Brain microvascular endothelial cell (primary cell): ENCODE results near the gene SHISA6.

ENCODE experiments used
- DNase-seq: peaks from one replicate; pipeline ENCODE4 v3.0.0-alpha.2; 2020
- H3K27ac ChIP-seq: fragments of 250-450 bp; sonication (Bioruptor Pico); 2 replicates; pipeline ENCODE4 v1.5.1; 2020; ENCODE audit warnings: mild to moderate bottlenecking, moderate library complexity
- H3K27me3 ChIP-seq: fragments of 250-450 bp; sonication (Bioruptor Pico); replicated peaks from 2 replicates; pipeline ENCODE4 v1.5.1; 2020; ENCODE audit warnings: mild to moderate bottlenecking
- H3K36me3 ChIP-seq: fragments of 250-450 bp; sonication (Bioruptor Pico); replicated peaks from 2 replicates; pipeline ENCODE4 v1.5.1; 2020; ENCODE audit warnings: mild to moderate bottlenecking
- H3K4me3 ChIP-seq: 2 replicates; pipeline ENCODE4 v1.5.1; 2011; ENCODE audit warnings: low read depth, mild to moderate bottlenecking, control low read depth, low read length, moderate library complexity
- in situ Hi-C: cut with HindIII; loops from 2 replicates; pipeline ENCODE4 v1.10.0; 2017; ENCODE audit warnings: low sequenced_read_pairs, low pct_ligation_motif_present
- TF ChIP-seq, protein P1 (sequence below): IDR thresholded peaks from 2 replicates; pipeline ENCODE4 v1.5.1; 2011; ENCODE audit warnings: low read depth, mild to moderate bottlenecking, moderate library complexity, low read length, control low read depth, inconsistent platforms; ENCODE audit errors: missing control alignments

Gene SHISA6

DNA sequence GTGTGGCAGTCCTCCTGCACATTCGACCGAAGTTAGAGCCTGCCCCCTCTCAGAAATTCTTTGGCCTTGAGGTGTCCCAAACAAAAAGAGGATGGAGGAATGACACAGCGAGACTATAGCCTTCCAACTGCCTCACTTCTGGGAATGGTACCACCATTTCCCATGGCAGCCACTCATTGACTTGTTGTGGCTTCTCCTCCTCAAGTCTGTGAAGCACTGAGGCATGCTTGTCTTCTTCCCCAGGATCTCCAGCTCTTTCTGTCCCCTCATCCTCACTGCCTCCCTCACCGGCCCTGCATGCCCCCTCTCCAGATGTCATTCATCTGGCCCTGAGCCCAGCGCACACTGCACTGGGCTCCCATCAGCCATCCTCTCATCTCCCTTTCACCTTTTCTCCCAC lies 313.5 kb downstream of the SHISA6 start:
- DNase-seq: no peak
- TF ChIP-seq, protein P1, sequence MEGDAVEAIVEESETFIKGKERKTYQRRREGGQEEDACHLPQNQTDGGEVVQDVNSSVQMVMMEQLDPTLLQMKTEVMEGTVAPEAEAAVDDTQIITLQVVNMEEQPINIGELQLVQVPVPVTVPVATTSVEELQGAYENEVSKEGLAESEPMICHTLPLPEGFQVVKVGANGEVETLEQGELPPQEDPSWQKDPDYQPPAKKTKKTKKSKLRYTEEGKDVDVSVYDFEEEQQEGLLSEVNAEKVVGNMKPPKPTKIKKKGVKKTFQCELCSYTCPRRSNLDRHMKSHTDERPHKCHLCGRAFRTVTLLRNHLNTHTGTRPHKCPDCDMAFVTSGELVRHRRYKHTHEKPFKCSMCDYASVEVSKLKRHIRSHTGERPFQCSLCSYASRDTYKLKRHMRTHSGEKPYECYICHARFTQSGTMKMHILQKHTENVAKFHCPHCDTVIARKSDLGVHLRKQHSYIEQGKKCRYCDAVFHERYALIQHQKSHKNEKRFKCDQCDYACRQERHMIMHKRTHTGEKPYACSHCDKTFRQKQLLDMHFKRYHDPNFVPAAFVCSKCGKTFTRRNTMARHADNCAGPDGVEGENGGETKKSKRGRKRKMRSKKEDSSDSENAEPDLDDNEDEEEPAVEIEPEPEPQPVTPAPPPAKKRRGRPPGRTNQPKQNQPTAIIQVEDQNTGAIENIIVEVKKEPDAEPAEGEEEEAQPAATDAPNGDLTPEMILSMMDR: no peak
- H3K36me3 ChIP-seq: no peaks in the 10 kb centered on the region
- no peak overlapping the region for H3K27ac ChIP-seq
- in situ Hi-C loops: no loop called here
- H3K4me3 ChIP-seq: no peak overlapping the region
- H3K27me3 ChIP-seq: no peaks in the 10 kb centered on the region

- H3K27me3 ChIP-seq: no peaks in the 10 kb centered on the region
- no peak for DNase-seq
- TF ChIP-seq, protein P1: no peak
- in situ Hi-C loops: no loop called here
- H3K36me3 ChIP-seq: no peaks in the 10 kb centered on the region
- H3K4me3 ChIP-seq: no peak overlapping the region
- no peak overlapping the region for H3K27ac ChIP-seq
Observed at GRCh38 chr17:11555530-11555929, 314.5 kb downstream of the SHISA6 start.

GRCh38 chr17:11557727-11558452 lies 316.9 kb downstream of the SHISA6 start:
- H3K27ac ChIP-seq: no peak overlapping the region
- DNase-seq: no peak
- no peak overlapping the region for H3K4me3 ChIP-seq
- in situ Hi-C loops: no loop called here
- H3K27me3 ChIP-seq: no peaks in the 10 kb centered on the region
- no peaks in the 10 kb centered on the region for H3K36me3 ChIP-seq
- TF ChIP-seq, protein P1: no peak

DNA sequence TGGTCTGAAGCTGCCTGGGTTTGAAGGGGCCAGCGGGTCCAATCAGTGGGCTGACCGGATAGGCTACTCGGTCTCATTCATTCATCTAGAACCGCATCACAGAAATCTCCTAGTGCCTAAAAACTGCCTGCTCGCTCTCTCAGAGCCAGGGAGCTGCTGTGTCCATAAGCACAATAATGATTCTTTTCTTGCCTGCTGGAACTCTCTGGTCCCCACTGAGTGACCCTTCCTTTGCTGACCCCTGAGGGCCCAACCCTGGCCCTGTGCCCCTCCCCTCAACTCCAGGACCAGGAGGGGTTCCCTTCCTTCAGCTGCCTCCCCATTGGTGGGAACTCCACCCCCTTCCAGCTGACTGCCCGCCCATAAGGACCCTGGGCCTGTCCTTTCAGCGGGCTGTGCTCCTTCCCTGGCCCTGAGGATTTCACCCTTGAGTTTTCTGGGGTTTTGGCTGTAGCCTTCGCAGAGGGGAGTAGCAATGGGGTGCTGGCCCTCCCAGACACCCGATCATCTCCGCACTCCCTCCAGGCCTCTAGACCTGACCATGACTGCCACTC lies 317.7 kb downstream of the SHISA6 start:
- TF ChIP-seq, protein P1: no peak
- DNase-seq: no peak
- Histone ChIP-seq H3K4me3 (no peak overlapping the region), H3K27me3 (no peaks in the 10 kb centered on the region), H3K27ac (no peak overlapping the region), H3K36me3 (no peaks in the 10 kb centered on the region)
- in situ Hi-C loops: no loop called here

- TF ChIP-seq, protein P1: no peak
- in situ Hi-C loops: no loop called here
- DNase-seq: no peak
- H3K36me3 ChIP-seq: no peaks in the 10 kb centered on the region
- H3K27me3 ChIP-seq: no peaks in the 10 kb centered on the region
- no peak overlapping the region for H3K27ac ChIP-seq
- no peak overlapping the region for H3K4me3 ChIP-seq
Observed at GRCh38 chr17:11559601-11560000, 318.6 kb downstream of the SHISA6 start.
